GM12878 (cell line): ENCODE data around the gene AEBP2. TPM values are rescaled to one million over a fixed set of nuclear protein-coding genes. Genes with fewer than 3 reads are reported as not detected.

Experiments
- ATAC-seq: fragments of 200-7000 bp; cut with Tn5 transposase; 3 replicates; pipeline ENCODE4 v1.9.1; 2020; ENCODE audit warnings: mild to moderate bottlenecking, moderate library complexity
- BruUV-seq: library from RNA; stranded (reverse); fragments of 400-500 nt; replicated peaks from 2 replicates; lab custom pipeline; 2021; lab: Mats Ljungman, UMichigan
- CTCF ChIA-PET: fragments of 300-600 bp; sonication (Branson Sonifier 250); formaldehyde crosslinking; extraction: SDS; loops from one replicate; lab custom pipeline; 2021; ENCODE audit warnings: inconsistent platforms; lab: Yijun Ruan, JAX
- POLR2A ChIA-PET: fragments of 350-600 bp; formaldehyde crosslinking; extraction: SDS; loops from one replicate; lab custom pipeline; 2021; ENCODE audit warnings: inconsistent platforms; lab: Charles Lee
- RAD21 ChIA-PET: fragments of 300-600 bp; sonication (Branson Sonifier 250); formaldehyde crosslinking; loops from one replicate; lab custom pipeline; 2023; ENCODE audit warnings: antibody characterized with exemption; ENCODE audit not compliant: unreplicated experiment; lab: Charles Lee
- SMC1A ChIA-PET: fragments of 300-600 bp; sonication (Branson Sonifier 250); formaldehyde crosslinking; loops from one replicate; lab custom pipeline; 2023; ENCODE audit not compliant: unreplicated experiment, uncharacterized antibody; lab: Charles Lee
- DNase-seq: peaks from one replicate; pipeline ENCODE4 v3.0.0-alpha.2; 2011; ENCODE audit warnings: low read depth, low spot score
- FAIRE-seq: peaks from 3 replicates; lab custom pipeline; 2011; peaks lifted over from hg19 to GRCh38; lab: Jason Lieb, UNC
- H2AFZ ChIP-seq: 2 replicates; pipeline ENCODE4 v1.6.0; 2011; ENCODE audit warnings: low read depth, low read length, control low read depth; ENCODE audit not compliant: control insufficient read depth
- H3K27ac ChIP-seq: 2 replicates; pipeline ENCODE4 v1.5.1; 2011; ENCODE audit warnings: control low read depth; ENCODE audit not compliant: control insufficient read depth, insufficient read depth
- H3K27me3 ChIP-seq, 2 experiments: replicated peaks in 1 of 2; 2 replicates each; pipeline versions ENCODE4 v1.6.0 to v1.6.1; 2011; ENCODE audit warnings: low read length in 1 of 2; ENCODE audit not compliant: control insufficient read depth in 2 of 2, insufficient read depth in 2 of 2
- H3K36me3 ChIP-seq, 2 experiments: 2 replicates each; pipeline ENCODE4 v1.5.1; 2011; ENCODE audit warnings: low read length in 1 of 2; ENCODE audit not compliant: control insufficient read depth in 2 of 2, insufficient read depth in 2 of 2
- H3K4me1 ChIP-seq: 2 replicates; pipeline ENCODE4 v1.6.1; 2011; ENCODE audit warnings: mild to moderate bottlenecking, low read length, moderate library complexity, mixed read lengths; ENCODE audit not compliant: control insufficient read depth, insufficient read depth
- H3K4me2 ChIP-seq: 2 replicates; pipeline ENCODE4 v1.6.0; 2011; ENCODE audit warnings: control low read depth; ENCODE audit not compliant: control insufficient read depth, insufficient read depth
- H3K4me3 ChIP-seq: fragments of 200-600 bp; sonication (generic); 2 replicates; pipeline ENCODE4 v1.5.1; 2016
- H3K79me2 ChIP-seq: 2 replicates; pipeline ENCODE4 v1.6.0; 2011; ENCODE audit warnings: low read length; ENCODE audit not compliant: control insufficient read depth, insufficient read depth
- H3K9ac ChIP-seq: 2 replicates; pipeline ENCODE4 v1.8.0; 2011; ENCODE audit warnings: low read length, control low read depth, mixed read lengths; ENCODE audit not compliant: control insufficient read depth, insufficient read depth
- H3K9me3 ChIP-seq: replicated peaks from 3 replicates; pipeline ENCODE4 v1.5.1; 2011; ENCODE audit warnings: mild to moderate bottlenecking, low read length; ENCODE audit not compliant: control insufficient read depth, insufficient read depth
- H4K20me1 ChIP-seq: 2 replicates; pipeline ENCODE4 v1.6.0; 2011; ENCODE audit not compliant: control insufficient read depth, insufficient read depth
- CBFB ChIP-seq: IDR thresholded peaks from 2 replicates; pipeline ENCODE4 v1.6.1; 2016; ENCODE audit warnings: antibody characterized with exemption, low read depth
- CBX3 ChIP-seq: fragments of 200-600 bp; sonication (generic); IDR thresholded peaks from 2 replicates; pipeline ENCODE4 v1.6.1; 2016; ENCODE audit warnings: low read depth, borderline replicate concordance
- CHD1 ChIP-seq: IDR thresholded peaks from 2 replicates; pipeline ENCODE4 v1.6.1; 2012; ENCODE audit warnings: low read depth, low read length, improper control_type of control experiment
- MYC ChIP-seq: IDR thresholded peaks from 2 replicates; pipeline ENCODE4 v1.6.1; 2011; ENCODE audit warnings: mild to moderate bottlenecking, low read length, moderate library complexity, inconsistent platforms; ENCODE audit not compliant: insufficient read depth, insufficient replicate concordance, insufficient read length, severe bottlenecking
- NFYB ChIP-seq: IDR thresholded peaks from 2 replicates; pipeline ENCODE4 v1.6.1; 2011; ENCODE audit warnings: low read depth, mild to moderate bottlenecking, low read length, improper control_type of control experiment, moderate library complexity; ENCODE audit not compliant: insufficient read depth
- NR2C1 ChIP-seq: fragments of 450-650 bp; IDR thresholded peaks from 2 replicates; pipeline ENCODE4 v1.6.1; 2017; ENCODE audit warnings: antibody characterized with exemption, mild to moderate bottlenecking, moderate library complexity
- RAD51 ChIP-seq: fragments of 450-650 bp; IDR thresholded peaks from 2 replicates; pipeline ENCODE4 v1.6.1; 2016; ENCODE audit warnings: moderate library complexity, mild to moderate bottlenecking, inconsistent platforms
- WGBS: methylation state at CpG from one replicate; pipeline ENCODE4 v1.1.6; 2016; ENCODE audit warnings: low lambda C conversion rate; ENCODE audit not compliant: insufficient replicate concordance, insufficient coverage; ENCODE audit errors: missing lambda C conversion rate; 5-methylcytosine and 5-hydroxymethylcytosine counted together
- in situ Hi-C: fragments of 300-500 bp; cut with MboI; formaldehyde crosslinking; loops from 9 replicates; pipeline ENCODE4 v1.14.3; 2018; ENCODE audit warnings: mixed read lengths
- intact Hi-C: fragments of 100-400 bp; cut with micrococcal nuclease; formaldehyde crosslinking; loops from one replicate; pipeline ENCODE4 v1.14.2; 2022; ENCODE audit not compliant: unreplicated experiment
- polyA plus RNA-seq, 11 experiments: library from polyadenylated mRNA; depleted of rRNA in 4 of 11; unstranded in 6 of 11; stranded (reverse) in 5 of 11; fragments of >200 nt; fragmentation: Nextera tagmentation in 4 of 11; fragmentation: Illumina TruSeq in 1 of 11; extraction: Ambion mirVana in 4 of 11; extraction: Trizol in 1 of 11; gene quantifications; 1 replicate in 1 of 11; 2 replicates in 10 of 11; pipeline versions ENCODE4 v1.2.1 to v1.2.3, GENCODE V29; 2011 to 2016; ENCODE audit warnings: inconsistent platforms in 2 of 11, missing spikeins in 2 of 11, low read depth in 1 of 11
- total RNA-seq, 4 experiments: library from RNA; depleted of rRNA in 3 of 4; stranded (reverse); fragments of >200 nt in 3 of 4; fragmentation: Illumina TruSeq in 1 of 4; extraction: Trizol in 1 of 4; gene quantifications; 2 replicates each; pipeline versions ENCODE4 v1.2.1 to v1.2.3, GENCODE V29; 2013 to 2021

Gene AEBP2
- total and polyA plus RNA-seq, 10 of the 15 experiments (the other 5 are each of a cell fraction or from before 2014, with no cell fraction given), result 17.6 to 126 (median 44.8) TPM

- TF ChIP-seq NFYB (no peak), MYC (no peak), CBFB (peak; percentile 16; the same call in 1 of the 2 replicates), CBX3 (no peak), NR2C1 (no peak)
Observed at GRCh38 chr12:19440019-19440858, 947 bp downstream of the AEBP2 start (continued).

- CTCF ChIA-PET, result no interaction called here
- POLR2A ChIA-PET, result interaction anchor here (1.1 to 1.5 kb wide), 3 partner anchors 9 to 18 kb away, joined by 3 to 4 read pairs (median 3); no protein-coding TSS in a partner anchor
- Histone ChIP-seq H3K4me1 (no peaks in the 10 kb centered on the region), H3K27ac (peak overlapping the region; percentile 75), H3K27me3 (no peaks in the 10 kb centered on the region), H4K20me1 (no peaks in the 10 kb centered on the region), H3K4me2 (peak overlapping the region; percentile 79; the same call in 1 of the 2 replicates), H3K9me3 (peaks cover 3% of the 10 kb centered on the region; the same call in 2 of the 3 replicates), H3K4me3 (peak overlapping the region; percentile 85), H3K36me3 (no peaks in the 10 kb centered on the region; a peak in 1 of 4 replicates), H3K9ac (peak overlapping the region; percentile 80), H3K79me2 (peaks cover 61% of the 10 kb centered on the region), H2AFZ (no peak overlapping the region; the same call in 1 of the 2 replicates)
- no peak for FAIRE-seq
- in situ Hi-C loops, result no loop called here
- no peak for ATAC-seq
- WGBS, result under 1% methylated on average over 8 of the region's 8 CpGs
- no peak for DNase-seq
- intact Hi-C loops, result no loop called here
- SMC1A ChIA-PET, result interaction anchor here (1.0 to 1.1 kb wide), 2 partner anchors 10 to 20 kb away, joined by 3 read pairs; no protein-coding TSS in a partner anchor
- RAD21 ChIA-PET, result no interaction called here
- no TSS peak for BruUV-seq
- TF ChIP-seq RAD51, result peak; percentile 44; the same call in 1 of the 2 replicates
- TF ChIP-seq CHD1, result no peak
Observed at GRCh38 chr12:19440916-19441315, 1.6 kb downstream of the AEBP2 start.
